Astrocyte (in vitro differentiated cells and primary cell): ENCODE results near the gene KLHDC10.

Experiments used
- EZH2 ChIP-seq: IDR thresholded peaks from 2 replicates; pipeline ENCODE4 v1.6.1; 2012; ENCODE audit warnings: mild to moderate bottlenecking, low read length, inconsistent platforms; ENCODE audit not compliant: insufficient read depth
- TF ChIP-seq, protein P1 (sequence below): IDR thresholded peaks from 2 replicates; pipeline ENCODE4 v1.5.1; 2011; ENCODE audit warnings: low read depth, mild to moderate bottlenecking, inconsistent platforms, low read length, moderate library complexity; ENCODE audit not compliant: insufficient read depth

DNA sequence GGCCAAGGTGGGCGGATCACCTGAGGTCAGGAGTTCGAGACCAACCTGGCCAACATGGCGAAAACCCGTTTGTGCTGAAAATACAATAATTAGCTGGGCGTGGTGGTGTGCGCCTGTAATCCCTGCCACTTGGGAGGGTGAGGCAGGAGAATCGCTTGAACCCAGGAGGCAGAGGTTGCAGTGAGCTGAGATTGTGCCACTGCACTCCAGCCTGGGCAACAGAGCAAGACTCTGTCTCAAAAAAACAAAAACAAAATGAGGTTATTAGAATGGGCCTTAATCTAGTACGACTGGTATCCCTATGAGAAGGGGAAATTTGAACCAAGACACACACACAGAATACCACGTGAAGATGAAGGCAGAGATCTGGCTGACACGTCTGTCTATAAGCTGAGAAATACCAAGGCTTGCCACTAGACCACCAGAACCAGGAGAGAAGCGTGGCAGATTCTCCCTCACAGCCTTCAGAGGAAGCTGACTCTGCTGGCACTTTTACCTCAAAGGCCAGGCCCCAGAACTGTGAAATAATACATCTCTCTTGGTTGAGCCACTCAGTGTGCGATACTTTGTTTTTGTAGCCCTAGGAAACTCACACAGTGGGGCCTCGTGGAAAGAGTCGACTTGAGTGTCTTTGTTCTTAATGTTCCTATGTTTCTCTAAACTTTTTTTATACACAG is 75.2 kb downstream of the KLHDC10 start:
- TF ChIP-seq, protein P1, sequence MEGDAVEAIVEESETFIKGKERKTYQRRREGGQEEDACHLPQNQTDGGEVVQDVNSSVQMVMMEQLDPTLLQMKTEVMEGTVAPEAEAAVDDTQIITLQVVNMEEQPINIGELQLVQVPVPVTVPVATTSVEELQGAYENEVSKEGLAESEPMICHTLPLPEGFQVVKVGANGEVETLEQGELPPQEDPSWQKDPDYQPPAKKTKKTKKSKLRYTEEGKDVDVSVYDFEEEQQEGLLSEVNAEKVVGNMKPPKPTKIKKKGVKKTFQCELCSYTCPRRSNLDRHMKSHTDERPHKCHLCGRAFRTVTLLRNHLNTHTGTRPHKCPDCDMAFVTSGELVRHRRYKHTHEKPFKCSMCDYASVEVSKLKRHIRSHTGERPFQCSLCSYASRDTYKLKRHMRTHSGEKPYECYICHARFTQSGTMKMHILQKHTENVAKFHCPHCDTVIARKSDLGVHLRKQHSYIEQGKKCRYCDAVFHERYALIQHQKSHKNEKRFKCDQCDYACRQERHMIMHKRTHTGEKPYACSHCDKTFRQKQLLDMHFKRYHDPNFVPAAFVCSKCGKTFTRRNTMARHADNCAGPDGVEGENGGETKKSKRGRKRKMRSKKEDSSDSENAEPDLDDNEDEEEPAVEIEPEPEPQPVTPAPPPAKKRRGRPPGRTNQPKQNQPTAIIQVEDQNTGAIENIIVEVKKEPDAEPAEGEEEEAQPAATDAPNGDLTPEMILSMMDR, result no peak
- TF ChIP-seq EZH2, result no peak
